ENCODE data around the gene RAB38.

DNA sequence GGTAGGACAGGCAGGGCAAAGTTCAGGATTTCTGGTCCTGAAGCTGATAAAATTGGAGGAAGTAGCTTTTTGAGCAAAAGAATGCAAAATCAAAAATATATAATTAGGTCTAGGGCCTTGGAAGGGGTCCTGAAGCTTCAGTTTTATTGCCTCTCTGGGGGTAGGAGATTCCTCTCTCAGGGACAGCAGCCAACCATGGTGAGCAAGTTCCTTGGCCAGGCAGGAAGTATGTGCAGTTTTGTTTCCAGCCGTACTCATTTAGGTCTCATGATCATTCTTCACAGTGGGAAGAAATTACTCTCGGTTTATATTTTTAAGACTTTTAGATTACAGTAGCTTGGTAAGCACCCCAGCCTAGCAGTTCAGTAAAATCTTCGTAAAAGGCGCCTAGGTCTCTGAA lies 2.9 kb upstream of the RAB38 start:
- TF ChIP-seq, protein P1, sequence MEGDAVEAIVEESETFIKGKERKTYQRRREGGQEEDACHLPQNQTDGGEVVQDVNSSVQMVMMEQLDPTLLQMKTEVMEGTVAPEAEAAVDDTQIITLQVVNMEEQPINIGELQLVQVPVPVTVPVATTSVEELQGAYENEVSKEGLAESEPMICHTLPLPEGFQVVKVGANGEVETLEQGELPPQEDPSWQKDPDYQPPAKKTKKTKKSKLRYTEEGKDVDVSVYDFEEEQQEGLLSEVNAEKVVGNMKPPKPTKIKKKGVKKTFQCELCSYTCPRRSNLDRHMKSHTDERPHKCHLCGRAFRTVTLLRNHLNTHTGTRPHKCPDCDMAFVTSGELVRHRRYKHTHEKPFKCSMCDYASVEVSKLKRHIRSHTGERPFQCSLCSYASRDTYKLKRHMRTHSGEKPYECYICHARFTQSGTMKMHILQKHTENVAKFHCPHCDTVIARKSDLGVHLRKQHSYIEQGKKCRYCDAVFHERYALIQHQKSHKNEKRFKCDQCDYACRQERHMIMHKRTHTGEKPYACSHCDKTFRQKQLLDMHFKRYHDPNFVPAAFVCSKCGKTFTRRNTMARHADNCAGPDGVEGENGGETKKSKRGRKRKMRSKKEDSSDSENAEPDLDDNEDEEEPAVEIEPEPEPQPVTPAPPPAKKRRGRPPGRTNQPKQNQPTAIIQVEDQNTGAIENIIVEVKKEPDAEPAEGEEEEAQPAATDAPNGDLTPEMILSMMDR (IDR thresholded peaks at IDR 0.05) = no peak
- no peak for TF ChIP-seq POLR2A (IDR thresholded peaks at IDR 0.05)
